ENCODE measurements around the gene ONECUT2.

- TF ChIP-seq CTCF (IDR thresholded peaks at IDR 0.05) (no peak), EP300 (IDR thresholded peaks at IDR 0.05) (no peak), POLR2A (IDR thresholded peaks at IDR 0.05) (no peak)
Measured at GRCh38 chr18:57438743-57439608, 3.8 kb downstream of the ONECUT2 start.

Measured in ovary (tissue), 3 donors.